Activated CD8-positive, alpha-beta memory T cell treated with anti-CD3 and anti-CD28 coated beads, Interleukin-2, amount 50 U/mL, for 1 hour (primary cell): ENCODE data around the gene ZBTB46.

Experiments used
- DNase-seq: peaks from one replicate; pipeline ENCODE4 v3.0.0-alpha.2; 2020; ENCODE audit errors: extremely low read depth

ZBTB46 gene

DNA sequence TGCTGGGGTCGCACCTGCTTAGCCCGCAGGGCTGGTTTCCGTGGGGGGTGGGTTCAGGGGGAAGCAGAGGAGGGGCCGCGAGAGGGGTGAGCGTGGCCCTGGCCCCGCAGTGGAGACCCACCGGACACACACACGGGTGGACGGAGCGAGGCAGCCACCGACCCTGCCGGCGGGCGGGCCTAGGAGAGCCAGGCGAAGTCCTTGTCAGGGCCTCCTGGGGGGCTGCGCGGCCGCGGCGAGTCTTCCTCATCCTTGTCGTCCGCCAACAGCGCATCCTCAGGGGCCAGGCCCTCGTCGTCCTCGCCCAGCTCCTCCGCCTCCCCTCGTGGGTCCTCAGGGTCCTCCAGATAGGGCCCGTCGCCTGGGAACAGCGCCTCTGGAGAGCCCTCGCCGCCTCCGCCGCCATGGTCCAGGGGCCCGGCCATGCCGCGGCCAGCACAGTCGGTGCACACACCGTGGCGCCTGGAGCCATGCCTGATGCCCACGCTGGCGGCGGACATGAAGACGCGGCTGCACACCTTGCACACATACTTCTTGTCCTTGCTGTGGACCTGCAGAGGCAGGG lies 84.2 kb downstream of the ZBTB46 start:
- no peak for DNase-seq

DNA sequence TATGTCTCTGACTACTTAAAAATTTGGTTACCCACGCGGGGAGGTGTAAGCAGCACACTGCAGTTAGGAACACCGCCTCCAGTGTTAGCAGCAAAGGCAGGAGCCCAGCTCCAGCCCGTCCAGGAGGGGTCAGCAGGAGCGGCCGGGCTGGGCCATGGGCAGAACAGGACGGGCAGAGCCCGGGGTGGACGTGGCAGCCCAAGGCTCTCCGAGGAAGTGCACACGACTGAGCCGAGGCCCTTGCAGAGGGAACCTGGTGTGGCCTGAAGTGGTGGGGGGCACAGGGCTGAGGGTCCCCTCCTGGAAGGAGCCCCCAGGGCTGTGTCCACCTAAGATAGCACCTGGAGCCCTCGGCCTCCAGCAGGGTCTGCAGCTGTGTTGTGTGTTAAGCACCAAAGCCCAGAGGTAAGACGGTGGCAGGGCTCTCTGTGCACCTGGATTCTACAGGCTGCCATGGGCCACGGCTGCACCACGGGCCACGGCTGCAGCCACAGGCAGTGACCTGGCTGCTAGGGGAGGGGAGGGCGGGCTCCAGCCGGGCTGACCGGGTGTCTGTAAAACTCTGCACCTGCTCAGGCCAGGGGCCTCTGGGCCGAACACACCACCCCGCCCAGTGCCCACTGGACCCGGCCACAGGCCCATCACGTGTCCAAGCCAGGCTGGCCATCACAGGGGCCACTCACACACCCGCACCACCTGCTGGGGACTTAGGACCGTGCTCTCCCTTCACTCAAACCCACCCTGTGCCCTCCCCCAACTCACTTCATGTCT lies 84.9 kb downstream of the ZBTB46 start:
- no peak for DNase-seq

GRCh38 chr20:63745424-63745805 lies 85.6 kb downstream of the ZBTB46 start:
- no peak for DNase-seq

GRCh38 chr20:63744574-63745423 lies 86.3 kb downstream of the ZBTB46 start:
- no peak for DNase-seq

DNA sequence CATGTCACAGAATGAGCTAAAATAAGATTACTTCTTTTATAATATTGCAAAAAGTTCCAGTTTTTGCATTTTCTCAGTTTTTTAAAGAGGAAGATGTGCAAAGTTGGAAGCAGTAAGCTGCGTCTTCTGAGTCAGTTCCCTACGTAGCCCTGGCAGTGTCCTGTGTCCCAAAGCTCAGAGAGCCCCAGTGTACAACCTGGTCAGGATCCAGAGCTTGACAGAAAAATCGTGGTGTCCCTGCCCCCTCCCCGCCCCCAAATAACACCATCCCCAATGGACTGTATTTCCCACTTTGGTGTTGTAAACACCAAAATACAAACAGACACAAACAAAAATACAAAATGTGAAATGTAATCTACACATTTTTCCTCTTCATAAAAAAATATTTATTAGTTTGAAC lies 86.9 kb downstream of the ZBTB46 start:
- no peak for DNase-seq

GRCh38 chr20:63743210-63743970 lies 87.7 kb downstream of the ZBTB46 start:
- DNase-seq = no peak

DNA sequence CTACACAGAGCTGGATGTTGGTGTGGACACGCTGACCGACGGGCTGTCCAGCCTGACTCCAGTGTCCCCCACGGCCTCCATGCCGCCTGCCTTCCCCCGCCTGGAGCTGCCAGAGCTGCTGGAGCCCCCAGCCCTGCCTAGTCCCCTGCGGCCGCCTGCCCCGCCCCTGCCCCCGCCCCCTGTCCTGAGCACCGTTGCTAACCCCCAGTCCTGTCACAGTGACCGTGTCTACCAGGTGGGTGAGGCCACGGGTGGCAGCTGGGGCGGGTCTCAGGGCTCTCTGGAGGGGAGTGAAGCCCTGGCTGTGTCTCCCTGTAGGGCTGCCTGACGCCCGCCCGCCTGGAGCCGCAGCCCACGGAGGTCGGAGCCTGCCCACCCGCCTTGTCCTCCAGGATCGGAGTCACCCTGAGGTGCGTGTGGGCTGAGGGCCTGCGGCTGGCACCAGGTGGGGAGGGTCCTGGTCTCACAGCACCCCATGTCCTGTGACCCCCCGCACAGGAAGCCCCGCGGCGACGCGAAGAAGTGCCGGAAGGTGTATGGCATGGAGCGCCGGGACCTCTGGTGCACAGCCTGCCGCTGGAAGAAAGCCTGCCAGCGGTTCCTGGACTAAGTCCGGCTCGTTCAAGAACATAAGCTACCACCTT lies 88.6 kb downstream of the ZBTB46 start:
- no peak for DNase-seq

DNA sequence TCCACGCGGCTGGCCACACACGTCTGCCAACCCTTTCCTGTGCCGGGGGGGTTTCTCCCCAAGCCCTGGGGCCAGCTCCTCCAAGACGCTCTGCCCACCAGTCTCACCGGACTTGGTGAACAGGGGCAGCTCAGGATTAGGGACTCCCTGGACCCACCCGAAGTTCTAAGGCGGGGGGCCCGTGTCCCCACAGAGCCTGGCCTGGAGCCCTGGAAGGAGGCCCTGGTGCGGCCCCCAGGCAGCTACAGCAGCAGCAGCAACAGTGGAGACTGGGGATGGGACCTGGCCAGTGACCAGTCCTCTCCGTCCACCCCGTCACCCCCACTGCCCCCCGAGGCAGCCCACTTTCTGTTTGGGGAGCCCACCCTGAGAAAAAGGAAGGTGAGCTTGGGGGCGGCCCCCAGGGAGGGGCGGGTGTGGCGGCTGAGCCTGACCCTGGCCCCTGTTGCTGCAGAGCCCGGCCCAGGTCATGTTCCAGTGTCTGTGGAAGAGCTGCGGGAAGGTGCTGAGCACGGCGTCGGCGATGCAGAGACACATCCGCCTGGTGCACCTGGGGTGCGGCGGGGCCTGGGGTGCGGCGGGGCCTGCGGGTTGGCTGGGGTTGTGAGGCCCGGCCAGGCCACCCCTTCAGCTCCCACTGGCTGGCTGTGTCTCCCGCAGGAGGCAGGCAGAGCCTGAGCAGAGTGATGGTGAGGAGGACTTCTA lies 89.2 kb downstream of the ZBTB46 start:
- DNase-seq = no peak

GRCh38 chr20:63741354-63741675 lies 89.7 kb downstream of the ZBTB46 start:
- no peak for DNase-seq

DNA sequence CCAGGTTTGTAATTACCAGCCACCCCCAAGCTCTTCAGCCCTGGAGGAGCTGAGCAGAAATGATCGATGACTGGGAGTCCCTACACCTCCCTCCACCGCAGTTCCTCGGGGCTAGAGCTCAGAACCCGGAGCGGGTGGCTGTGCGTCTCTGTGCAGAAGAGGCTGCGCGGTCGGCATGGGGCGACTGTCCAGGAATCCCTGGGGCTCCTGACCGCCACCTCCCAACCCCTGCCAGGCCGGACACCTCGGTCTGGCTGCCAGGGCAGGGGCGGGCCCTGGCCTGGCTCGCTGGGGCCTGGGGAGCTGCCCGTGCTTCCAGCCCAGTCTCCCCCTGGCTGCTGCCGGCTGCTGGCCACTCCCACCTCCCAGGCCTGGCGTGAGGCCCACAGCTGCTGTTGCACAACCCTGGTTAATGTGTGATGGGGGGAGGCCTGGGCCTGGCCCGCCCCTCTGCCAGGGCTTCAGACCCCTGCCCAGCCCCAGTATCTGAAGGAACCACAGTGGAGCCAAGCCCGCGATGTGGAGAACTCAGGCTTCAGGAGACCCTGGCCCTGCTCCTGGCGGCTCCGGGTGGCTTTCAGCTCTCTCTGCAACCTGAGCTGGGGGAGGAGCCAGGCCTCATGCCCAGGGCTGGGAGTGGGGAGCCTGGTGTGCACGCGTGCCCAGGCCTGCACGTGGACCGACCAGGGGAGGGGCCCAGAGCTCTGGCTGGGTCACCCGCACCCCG lies 90.3 kb downstream of the ZBTB46 start:
- no peak for DNase-seq

GRCh38 chr20:63740070-63740626 lies 90.9 kb downstream of the ZBTB46 start:
- DNase-seq = no peak

GRCh38 chr20:63739130-63740069 lies 91.7 kb downstream of the ZBTB46 start, which contains the start of gene SLC2A4RG:
SLC2A4RG (plus strand) TSS chr20:63739776; CDS start chr20:63739913, 137 bp downstream.
- no peak for DNase-seq

GRCh38 chr20:63738687-63739129 lies 92.4 kb downstream of the ZBTB46 start:
- no peak for DNase-seq

GRCh38 chr20:63737945-63738686 lies 92.9 kb downstream of the ZBTB46 start:
- DNase-seq = no peak

GRCh38 chr20:63737695-63737944 lies 93.4 kb downstream of the ZBTB46 start:
- DNase-seq = no peak

DNA sequence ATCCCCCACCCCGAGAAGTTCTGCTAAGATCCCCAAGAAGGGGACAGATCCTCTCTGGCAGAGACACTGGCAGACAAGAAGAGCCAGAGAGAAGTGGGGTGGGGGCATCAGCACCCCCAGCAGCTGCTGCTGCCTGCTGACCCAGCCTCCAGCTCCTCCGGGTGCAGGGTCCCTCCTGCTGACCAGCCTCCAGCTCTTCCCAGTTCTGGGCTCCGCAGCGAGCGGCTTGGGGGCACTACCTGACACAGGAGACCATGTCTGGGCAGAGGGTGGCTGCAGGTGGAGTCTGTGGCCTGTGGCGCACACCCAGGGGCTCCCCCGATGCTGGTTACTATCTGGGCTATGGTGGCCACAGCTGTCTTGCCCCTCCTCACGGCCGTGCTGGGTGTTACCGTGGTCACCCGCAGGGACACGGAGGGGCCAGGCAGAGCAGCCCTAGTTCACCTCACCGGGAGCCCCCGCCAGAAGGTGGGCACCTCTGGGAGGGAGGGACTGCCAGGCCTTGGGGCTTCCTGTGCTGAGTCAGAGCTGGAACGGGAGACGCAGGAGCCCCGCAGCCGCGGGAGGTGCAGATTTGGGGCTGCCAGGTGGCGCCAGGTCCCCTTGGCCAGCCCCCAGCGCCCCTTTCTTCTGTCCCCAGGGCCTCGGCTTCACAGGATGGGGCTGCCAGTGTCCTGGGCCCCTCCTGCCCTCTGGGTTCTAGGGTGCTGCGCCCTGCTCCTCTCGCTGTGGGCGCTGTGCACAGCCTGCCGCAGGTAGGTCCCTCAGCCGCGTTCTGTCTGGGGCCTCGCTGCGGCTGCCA lies 94.0 kb downstream of the ZBTB46 start:
- DNase-seq = no peak
